GM18868 (cell line): Measurements from ENCODE around the gene MANF.
"Not testable (repeated sequence)": the region's sequence is repeated elsewhere in the genome, so short reads cannot be mapped to it uniquely, and the experiment has no call there.

Experiments
- ATAC-seq: cut with Tn5 transposase; IDR thresholded peaks from one replicate; pipeline ENCODE4 v1.9.1; 2021; ENCODE audit warnings: mild to moderate bottlenecking, moderate library complexity; ENCODE audit not compliant: unreplicated experiment

The MANF gene

GRCh38 chr3:51371943-51372557, 13.0 kb upstream of the MANF start:
- no peak for ATAC-seq

GRCh38 chr3:51373658-51374421, 11.3 kb upstream of the MANF start:
- ATAC-seq, result no peak

GRCh38 chr3:51374456-51374855, 10.6 kb upstream of the MANF start:
- ATAC-seq, result no peak

GRCh38 chr3:51375136-51375535, 10.0 kb upstream of the MANF start:
- no peak for ATAC-seq

GRCh38 chr3:51375571-51375970, 9.5 kb upstream of the MANF start:
- ATAC-seq, result no peak

- no peak for ATAC-seq
Measured at GRCh38 chr3:51378065-51378464, 7.0 kb upstream of the MANF start.

- no peak for ATAC-seq
Measured at GRCh38 chr3:51378726-51379125, 6.4 kb upstream of the MANF start.

- ATAC-seq, result no peak
Measured at GRCh38 chr3:51379301-51379700, 5.8 kb upstream of the MANF start.

GRCh38 chr3:51379746-51380455, 5.2 kb upstream of the MANF start:
- ATAC-seq, result no peak

GRCh38 chr3:51380601-51381332, 4.3 kb upstream of the MANF start:
- ATAC-seq, result no peak

GRCh38 chr3:51381333-51381705, 3.8 kb upstream of the MANF start:
- no peak for ATAC-seq

GRCh38 chr3:51382076-51382745, 2.9 kb upstream of the MANF start:
- no peak for ATAC-seq

- ATAC-seq, result no peak
Measured at GRCh38 chr3:51382947-51383578, 2.0 kb upstream of the MANF start.

GRCh38 chr3:51384055-51384725, 901 bp upstream of the MANF start:
- no peak for ATAC-seq

GRCh38 chr3:51385621-51386091, 565 bp downstream of the MANF start:
- no peak for ATAC-seq

- no peak for ATAC-seq
Measured at GRCh38 chr3:51386159-51386851, 1.2 kb downstream of the MANF start.

GRCh38 chr3:51386852-51387229, 1.8 kb downstream of the MANF start:
- no peak for ATAC-seq

GRCh38 chr3:51387281-51387680, 2.2 kb downstream of the MANF start:
- ATAC-seq, result not testable (repeated sequence)
